Raji (cell line): ENCODE data around the gene CES4A.
A peak's percentile ranks its signal among the peaks of the same experiment; 100 is the strongest.

Experiments
- POLR2A ChIP-seq: IDR thresholded peaks from 2 replicates; pipeline ENCODE4 v1.6.1; 2011; ENCODE audit warnings: low read depth, low read length, control low read depth; ENCODE audit not compliant: insufficient read depth

CES4A gene

GRCh38 chr16:67011274-67011673 is 22.9 kb downstream of the CES4A start:
- TF ChIP-seq POLR2A: no peak

- no peak for TF ChIP-seq POLR2A
Measured at GRCh38 chr16:67013233-67013822, 24.9 kb downstream of the CES4A start.

DNA sequence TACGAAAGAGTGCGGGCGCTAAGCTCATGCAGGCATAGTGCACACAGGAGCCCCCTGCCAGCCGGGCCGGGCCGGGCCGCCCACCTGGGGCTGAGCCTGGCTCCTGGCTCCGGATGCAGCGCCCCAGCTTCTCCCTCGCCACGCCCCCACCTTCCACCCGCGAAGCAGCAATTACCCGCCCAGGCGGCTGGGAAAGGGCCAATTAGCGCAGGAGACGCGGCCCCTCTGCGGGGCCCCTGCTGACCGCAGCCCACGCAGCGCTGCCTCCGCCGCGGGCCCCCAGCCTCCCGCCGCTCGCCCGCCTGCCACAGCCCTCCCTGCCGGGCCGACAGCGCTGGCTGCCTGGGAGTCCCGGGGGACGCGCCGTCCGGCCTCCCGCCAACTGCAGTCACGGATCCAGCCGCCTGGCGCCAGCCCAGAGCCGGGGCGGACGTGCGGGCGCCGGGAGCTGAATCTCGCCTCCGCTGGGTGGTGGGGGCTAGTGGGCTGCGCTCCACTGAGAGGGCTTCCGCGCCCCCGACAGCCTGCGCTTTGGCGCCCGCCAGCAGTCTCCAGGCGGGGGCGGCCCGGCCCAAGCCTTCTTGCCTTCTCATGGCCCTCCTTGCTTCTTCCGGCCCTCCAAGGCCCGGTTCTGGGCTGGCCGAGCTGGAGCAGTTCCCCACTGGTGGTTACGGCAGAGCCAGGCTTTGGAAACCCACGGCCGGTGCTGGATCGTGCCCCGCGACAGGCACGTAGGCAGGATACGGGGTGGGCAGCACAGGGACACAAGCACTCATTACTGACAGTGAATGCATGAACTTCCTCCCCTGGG is 25.6 kb downstream of the CES4A start:
- no peak for TF ChIP-seq POLR2A

GRCh38 chr16:67014634-67015312 is 26.4 kb downstream of the CES4A start:
- TF ChIP-seq POLR2A: no peak

GRCh38 chr16:67015313-67015731 is 26.9 kb downstream of the CES4A start:
- TF ChIP-seq POLR2A: no peak

DNA sequence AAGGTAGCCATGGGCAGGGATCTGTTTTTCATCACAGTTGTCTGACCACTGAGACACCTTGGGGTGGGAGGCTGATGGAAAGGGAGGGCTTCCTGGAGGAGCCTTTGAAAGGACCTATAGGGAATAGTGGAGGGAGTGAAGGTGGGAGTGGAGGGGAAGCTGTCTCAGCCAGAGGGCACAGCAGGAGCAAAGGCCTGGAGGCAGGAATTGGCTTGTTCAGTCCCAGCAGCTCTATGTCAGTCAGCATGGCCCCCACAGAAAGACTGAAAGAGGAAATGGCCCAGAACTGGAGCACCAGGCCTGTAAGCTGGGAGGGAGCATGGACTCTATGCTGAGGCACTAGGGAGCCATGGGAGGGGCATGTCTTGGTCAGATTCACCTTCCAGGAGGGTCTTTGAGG is 27.8 kb downstream of the CES4A start:
- no peak for TF ChIP-seq POLR2A

DNA sequence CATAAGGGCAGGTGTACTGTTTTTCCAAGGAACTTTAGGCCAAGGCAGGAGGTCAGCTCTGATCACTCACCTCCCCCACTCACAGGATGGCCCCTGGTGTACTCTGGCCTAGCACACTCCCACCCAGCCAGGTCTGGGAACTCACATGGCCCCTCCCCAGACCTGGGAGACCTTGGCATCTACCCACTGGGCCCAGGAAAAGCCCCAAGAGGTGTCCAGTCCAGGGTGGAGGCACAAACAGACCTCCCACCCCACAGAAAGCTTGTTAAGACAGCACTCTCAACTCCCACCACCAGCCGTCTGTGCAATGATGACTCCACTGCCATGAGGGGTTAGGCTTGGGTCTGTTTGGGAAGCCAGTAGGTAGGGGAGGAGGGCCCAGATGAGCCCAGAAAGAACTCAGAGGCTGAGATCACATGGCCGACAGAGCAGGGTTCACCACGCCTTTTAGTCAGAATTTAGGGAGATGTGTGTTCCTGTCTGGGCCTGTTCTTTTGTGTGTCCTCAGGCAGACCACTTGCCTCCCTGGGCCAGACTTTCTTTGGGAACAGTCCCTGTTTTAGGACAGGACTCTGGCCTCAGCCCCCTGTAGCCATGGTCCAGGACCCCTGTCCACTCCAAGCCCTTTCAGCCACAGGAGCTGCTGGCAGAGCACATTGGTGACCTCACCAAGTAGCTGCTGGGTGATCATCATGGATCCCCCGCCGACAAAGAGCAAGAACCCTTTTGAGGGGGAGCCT is 28.5 kb downstream of the CES4A start:
- no peak for TF ChIP-seq POLR2A

GRCh38 chr16:67017421-67017750 is 29.0 kb downstream of the CES4A start:
- TF ChIP-seq POLR2A: no peak

DNA sequence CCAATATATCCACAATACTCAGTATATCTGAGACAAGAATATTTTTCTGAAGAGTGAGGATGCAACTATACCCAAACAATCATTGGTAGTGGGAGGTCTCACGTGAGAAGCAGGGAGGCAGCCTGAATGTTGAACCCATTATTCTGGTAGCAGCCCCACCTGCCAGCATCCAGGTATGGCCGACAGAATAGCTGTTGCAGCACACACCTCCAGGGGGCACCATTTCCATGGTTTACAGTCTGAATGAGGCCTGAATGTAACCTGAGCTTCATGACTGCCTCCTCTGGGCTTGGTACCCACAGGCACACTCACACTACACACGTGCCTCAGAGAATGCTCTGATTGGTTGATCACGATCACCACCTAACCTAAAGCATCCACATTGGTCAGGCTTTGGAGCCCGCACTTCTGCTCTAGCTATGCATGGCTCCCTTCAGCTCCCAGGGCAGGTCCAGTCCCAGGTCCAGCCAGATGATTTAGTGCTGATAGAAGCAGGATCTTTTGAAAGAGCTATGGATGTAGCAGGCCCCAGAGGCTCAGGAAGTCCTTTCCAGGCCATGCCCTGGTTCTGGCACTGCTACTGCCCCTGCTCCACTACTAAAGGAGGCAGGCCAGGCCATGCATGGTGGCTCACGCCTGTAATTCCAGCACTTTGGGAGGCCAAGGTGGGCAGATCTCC is 29.6 kb downstream of the CES4A start:
- TF ChIP-seq POLR2A: peak; percentile 62

DNA sequence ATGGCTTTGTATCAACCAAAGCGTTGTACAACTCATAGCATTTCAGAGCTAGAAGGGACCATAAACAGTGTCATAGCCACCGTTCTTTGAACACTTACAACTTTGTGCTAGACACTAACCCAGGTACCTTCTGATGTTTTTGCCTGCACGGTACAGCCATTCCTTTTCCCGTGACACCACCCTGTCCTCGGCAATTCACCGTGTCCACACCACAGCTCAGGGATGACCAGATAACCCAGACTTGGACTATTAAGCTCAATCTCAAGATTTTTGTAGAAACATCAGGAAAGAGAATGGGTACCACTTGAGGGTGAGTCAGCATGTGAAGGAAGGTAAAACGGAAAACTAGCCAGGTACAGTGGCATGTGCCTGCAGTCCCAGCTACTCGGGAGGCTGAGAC is 30.8 kb downstream of the CES4A start:
- TF ChIP-seq POLR2A: no peak

- no peak for TF ChIP-seq POLR2A
Measured at GRCh38 chr16:67021321-67021720, 32.9 kb downstream of the CES4A start.

- TF ChIP-seq POLR2A: no peak
Measured at GRCh38 chr16:67022531-67023214, 34.3 kb downstream of the CES4A start.

DNA sequence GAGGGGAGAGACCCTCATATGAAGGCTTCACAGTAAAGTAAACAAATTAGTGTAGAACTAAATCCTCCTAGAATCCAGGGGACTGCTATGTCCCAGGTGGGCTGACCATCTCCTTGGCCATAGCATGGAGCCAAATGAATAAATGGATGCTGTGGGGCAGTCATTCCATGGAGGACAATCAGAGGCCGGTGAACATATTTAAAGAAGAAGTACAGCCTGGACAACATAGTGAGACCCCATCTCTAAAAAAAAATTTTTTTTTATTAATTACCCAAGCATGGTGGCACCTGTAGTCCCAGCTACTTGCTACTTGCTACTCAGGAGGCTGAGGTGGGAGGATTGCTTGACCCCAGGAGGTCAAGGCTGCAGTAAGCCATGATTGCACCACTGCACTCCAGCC is 35.3 kb downstream of the CES4A start:
- TF ChIP-seq POLR2A: no peak
